GM18951 (cell line): ENCODE results near the gene RASGRP1.

Experiments used
- POLR2A ChIP-seq: IDR thresholded peaks from 4 replicates; pipeline ENCODE4 v1.6.1; 2011; ENCODE audit warnings: mild to moderate bottlenecking; ENCODE audit not compliant: insufficient read length, insufficient read depth; ENCODE audit errors: extremely low read depth
- in situ Hi-C: fragments of 300-500 bp; cut with MboI; formaldehyde crosslinking; loops from one replicate; pipeline ENCODE4 v1.12.0; 2022; ENCODE audit warnings: low sequenced_read_pairs, mixed read lengths, inconsistent platforms; ENCODE audit not compliant: unreplicated experiment

RASGRP1 gene

DNA sequence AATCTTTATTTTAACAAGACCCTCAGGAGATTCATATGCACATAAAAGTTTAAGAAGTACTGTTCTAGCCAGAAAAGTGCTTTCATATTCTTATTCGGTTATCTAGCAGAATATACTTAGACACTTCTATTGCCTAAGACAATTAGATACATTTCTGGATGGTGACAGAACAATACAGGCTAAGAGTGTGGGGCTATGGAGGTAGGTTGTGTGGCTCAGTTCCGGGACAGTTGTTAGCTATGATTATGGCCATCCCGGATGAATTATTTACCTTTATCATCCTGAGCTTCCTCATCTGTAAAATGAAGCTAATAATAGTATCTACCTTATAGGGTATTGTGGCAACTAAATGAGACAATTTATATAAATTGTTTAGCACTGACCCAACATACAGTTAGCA lies 104.1 kb downstream of the RASGRP1 start:
- TF ChIP-seq POLR2A = no peak
- in situ Hi-C loops = no loop called here

DNA sequence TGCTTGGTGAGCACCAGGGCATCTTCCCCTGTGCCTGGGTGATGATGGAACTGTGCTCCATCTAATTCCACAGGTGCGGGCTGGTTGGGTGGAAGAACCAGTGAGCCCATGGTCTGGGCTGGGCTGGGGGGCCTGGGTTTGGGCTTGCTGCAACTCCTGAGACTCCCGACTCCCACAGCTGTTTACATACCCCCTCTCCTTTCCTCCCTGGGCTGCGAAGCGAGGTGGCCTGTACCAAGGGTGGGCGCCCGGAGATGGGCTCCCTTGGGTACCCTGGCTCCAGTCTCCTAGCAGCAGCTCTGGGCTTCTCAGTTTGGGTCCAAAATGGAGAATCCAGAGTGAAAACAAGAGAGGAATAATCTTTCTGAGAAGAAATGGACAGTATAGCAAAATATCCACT lies 105.1 kb downstream of the RASGRP1 start:
- in situ Hi-C loops = no loop called here
- TF ChIP-seq POLR2A = no peak

DNA sequence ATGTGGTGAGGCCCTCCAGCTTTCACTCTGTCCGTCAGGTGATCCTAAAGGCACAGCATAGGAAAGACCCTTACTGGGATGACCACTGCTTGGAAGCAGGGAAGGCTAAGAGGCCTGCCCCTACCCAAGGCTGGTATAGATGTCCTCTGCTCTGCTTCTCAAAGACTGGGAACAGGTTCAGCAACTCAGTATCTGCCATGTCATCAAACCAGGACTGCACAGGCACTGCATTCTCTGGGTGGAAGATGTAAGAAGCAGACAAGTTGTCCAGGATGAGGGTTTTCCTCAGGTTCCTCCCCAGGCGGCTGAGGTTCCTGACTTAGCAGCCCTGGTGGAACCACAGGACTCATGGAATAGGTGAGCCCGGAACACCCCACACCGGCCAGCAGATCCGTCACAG lies 106.0 kb downstream of the RASGRP1 start:
- in situ Hi-C loops = no loop called here
- TF ChIP-seq POLR2A = no peak

DNA sequence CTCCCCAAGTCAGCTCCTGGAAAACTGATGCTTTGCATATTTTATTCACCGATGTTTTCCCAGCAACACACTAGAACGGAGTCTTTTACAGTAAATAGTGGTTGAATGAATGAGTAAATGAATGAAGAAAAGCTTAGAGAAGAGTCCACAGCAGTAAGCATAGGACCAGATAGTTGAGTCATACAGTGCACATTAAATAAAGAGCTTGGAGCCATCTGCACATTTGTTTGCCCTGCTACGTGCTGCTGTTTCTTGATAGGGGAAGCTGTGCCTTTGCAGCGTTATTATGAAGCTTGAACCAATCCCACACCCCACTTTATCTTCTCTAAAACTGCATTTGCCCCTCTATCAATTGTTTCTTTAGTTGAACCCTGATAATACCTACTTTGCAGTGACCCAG lies 109.5 kb downstream of the RASGRP1 start:
- in situ Hi-C loops = no loop called here
- TF ChIP-seq POLR2A = no peak

- TF ChIP-seq POLR2A = no peak
- in situ Hi-C loops = no loop called here
Measured at GRCh38 chr15:38454696-38455090, 109.9 kb downstream of the RASGRP1 start.

DNA sequence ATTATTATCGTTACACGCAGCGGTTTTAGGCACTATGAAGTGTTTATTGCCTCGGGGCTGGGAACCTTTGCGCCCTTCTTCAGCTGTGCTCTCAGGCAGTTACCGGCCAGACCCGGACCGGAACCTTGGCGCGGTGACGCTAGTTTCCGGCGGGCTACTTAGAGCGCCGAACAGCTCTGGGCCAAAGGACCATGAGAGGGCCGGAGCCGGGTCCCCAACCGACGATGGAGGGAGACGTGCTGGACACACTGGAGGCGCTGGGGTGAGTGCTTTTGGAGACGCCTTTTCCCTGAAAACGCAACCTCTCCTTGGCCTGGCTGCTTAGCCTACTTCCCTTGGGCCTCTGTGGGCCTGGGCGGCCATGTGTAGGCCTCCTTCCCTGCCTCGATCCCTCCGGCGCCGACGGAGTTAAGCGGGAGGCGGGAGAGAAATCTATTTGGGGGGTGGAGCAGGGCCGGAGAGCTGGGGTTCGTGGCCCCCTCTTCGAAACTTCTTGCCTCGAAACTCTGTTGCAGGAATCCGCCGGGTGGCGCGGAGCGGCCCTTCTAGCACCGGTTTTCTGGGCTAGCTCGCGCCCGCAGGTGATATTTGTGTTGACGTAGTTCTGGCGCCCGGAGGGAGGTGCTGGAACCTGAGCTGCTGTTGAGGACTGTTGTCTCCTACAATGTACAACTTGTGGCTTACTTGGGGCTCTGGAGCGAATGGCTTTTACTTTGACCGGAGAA lies 110.5 kb downstream of the RASGRP1 start, which contains the start of gene FAM98B:
FAM98B (plus strand) TSS at position 157 of the 725 bp plus-strand sequence; CDS start at position 192, 35 bp downstream.
- in situ Hi-C loops = no loop called here
- TF ChIP-seq POLR2A = peak; percentile 86

DNA sequence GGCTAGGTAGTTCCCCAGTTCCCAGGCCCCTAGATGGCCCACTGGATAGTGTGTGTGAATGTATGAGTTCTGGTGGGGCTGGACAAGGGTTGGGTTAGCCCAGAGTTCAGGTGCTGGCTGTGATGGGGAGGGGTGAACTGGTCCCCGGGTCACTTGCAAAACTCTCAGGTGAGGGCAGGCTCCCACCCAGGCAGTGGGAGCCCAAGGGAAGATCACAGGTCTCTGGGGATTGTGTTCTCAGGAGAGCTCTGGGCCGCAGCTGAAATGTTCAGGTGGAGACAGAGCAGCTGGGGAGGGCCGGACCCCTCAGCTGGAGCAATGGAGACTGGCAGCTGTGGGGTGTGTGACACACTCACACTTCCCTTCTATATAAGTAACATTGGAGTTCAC lies 123.5 kb downstream of the RASGRP1 start:
- in situ Hi-C loops = no loop called here
- no peak for TF ChIP-seq POLR2A

DNA sequence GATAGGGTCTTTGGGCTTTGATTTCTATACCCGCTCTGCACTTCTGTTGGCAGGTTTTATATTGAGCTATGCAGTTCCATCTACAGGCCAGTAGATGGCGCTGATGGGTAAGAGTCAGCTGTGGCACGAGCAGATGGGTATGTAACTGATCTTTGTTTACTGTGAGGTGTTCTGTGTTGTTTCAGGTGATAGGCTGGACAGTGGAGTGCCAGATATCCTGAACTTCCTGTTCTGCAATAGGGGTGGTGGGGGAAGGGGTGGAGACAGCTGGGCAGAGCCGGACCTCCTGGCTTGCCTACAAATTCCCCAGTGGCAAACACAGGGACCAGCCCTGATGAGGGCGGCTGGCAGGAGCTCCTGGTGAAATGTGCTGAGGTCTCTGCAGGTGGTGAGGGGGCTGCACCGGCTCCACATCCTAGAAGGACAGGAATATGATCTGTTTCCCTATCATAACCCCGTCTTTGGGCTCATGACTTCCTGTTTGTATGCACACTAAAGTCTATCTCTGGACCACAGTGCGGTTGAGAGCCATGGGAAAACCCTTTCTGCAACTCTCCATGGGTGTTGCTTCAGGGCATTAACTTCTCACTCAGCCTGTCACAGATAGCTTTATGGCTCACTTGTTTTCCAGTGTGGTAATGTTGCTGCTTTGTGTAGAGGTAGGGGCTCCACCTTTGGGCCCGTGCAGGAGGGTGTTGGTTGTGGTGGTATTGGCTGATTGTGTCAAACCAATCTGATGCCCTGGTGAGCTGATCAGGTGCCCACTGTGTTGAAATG lies 124.1 kb downstream of the RASGRP1 start:
- in situ Hi-C loops = no loop called here
- TF ChIP-seq POLR2A = no peak
